Measurements from ENCODE around the gene RNF157. TPM values are rescaled to one million over a fixed set of nuclear protein-coding genes. Genes with fewer than 3 reads are reported as not detected.

The RNF157 gene
- total RNA-seq, 4 donors from 2014 or later: 0.85 to 3.4 (median 1.3) TPM

DNA sequence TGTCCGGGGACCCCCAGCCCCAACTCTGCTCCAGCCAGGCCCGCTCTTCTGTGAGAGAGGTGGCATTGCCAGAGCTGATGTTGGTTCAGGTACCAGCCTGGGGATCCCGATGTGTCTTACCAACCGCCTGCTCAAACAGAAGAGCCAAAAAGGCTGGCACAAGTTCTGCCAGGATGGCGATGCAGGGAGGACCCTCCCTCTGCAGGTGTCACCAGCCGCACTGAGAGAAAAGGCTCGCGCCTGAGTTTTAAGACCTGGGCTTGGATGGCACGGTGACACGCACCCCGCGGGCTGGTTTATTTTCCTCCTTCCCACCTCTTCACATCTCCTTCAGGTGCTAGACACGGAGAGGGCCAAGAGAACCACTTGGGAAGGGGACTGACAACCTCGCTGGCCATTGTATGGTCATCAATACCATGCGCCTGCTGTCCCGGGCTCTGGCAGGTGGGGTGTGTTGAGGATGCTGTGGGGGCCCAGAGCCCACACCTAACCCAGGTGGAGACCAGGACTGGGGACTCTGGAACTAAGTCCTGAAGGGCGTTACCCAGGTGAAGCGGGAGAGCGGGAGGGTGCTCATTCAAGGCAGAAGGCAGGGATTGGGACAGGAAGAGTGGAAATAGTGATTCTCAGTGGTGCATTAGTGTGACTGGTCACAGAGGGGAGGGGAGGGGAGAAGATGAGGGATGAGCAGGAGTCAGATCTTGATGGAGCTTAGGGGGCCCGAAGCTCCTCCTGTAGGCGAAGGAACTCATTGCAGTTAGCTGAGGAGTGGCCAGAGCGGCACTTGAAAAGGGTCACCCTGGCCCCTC lies 115.5 kb downstream of the RNF157 start:
- TF ChIP-seq POLR2A (IDR thresholded peaks at IDR 0.05) (no peak), POLR2AphosphoS5 (IDR thresholded peaks at IDR 0.05) (no peak), EP300 (IDR thresholded peaks at IDR 0.05) (no peak)
- TF ChIP-seq, protein P1, sequence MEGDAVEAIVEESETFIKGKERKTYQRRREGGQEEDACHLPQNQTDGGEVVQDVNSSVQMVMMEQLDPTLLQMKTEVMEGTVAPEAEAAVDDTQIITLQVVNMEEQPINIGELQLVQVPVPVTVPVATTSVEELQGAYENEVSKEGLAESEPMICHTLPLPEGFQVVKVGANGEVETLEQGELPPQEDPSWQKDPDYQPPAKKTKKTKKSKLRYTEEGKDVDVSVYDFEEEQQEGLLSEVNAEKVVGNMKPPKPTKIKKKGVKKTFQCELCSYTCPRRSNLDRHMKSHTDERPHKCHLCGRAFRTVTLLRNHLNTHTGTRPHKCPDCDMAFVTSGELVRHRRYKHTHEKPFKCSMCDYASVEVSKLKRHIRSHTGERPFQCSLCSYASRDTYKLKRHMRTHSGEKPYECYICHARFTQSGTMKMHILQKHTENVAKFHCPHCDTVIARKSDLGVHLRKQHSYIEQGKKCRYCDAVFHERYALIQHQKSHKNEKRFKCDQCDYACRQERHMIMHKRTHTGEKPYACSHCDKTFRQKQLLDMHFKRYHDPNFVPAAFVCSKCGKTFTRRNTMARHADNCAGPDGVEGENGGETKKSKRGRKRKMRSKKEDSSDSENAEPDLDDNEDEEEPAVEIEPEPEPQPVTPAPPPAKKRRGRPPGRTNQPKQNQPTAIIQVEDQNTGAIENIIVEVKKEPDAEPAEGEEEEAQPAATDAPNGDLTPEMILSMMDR (IDR thresholded peaks at IDR 0.05): no peak
- 81% methylated on average over 17 of the region's 22 CpGs for WGBS
- no peak for DNase-seq (ENCODE audit: low spot score in 2 of 2)
- Histone ChIP-seq H3K27me3 (no peaks in the 10 kb centered on the region), H3K4me3 (no peak overlapping the region), H3K27ac (no peak overlapping the region), H3K4me1 (peaks cover 10% of the 10 kb centered on the region), H3K36me3 (no peaks in the 10 kb centered on the region), H3K9me3 (no peaks in the 10 kb centered on the region)

DNA sequence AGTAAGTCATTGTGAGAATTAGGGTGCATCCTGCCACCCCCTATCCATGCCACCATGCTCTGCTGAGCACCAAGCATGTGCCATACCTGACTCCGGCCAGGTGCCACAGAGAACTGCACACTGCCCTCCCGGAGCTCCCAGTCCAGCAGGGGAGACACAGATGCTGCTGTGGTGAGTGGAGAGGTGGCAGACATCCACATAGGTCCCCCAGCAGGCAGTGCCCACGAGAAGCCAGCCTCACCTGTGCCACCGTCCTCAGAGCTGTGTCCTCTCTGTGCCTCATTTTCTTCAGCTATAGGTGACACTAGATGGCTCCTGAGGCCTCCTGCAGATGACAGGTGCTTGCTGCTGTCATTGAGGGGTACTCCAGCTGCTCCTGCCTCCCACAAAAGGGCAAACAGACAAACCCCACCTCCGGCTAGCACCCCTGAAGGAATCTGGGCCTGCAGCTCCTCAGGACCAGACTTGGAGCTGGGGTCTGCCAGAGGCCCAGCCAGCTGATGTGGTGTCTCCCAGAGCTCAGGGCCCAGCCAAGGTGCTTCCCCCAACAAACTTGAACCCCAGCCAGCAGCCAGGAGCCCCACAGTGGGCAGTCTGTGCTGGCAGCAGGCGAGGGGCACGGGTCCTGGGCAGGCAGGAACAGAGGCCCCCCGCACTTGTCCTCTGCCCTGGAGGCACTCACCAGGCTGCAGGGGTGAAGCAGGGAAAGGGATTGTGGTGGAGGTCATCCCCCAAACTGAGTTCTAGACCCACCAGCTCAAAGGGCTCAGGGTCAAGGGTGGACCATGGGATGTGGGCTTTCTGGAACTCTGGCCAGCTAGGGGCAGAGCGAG lies 116.3 kb downstream of the RNF157 start:
- Histone ChIP-seq H3K36me3 (no peaks in the 10 kb centered on the region), H3K27ac (no peak overlapping the region), H3K9me3 (no peaks in the 10 kb centered on the region), H3K4me1 (peaks cover 10% of the 10 kb centered on the region), H3K4me3 (no peak overlapping the region), H3K27me3 (no peaks in the 10 kb centered on the region)
- no peak for TF ChIP-seq EP300 (IDR thresholded peaks at IDR 0.05)
- TF ChIP-seq, protein P1 (IDR thresholded peaks at IDR 0.05): no peak
- TF ChIP-seq POLR2AphosphoS5 (IDR thresholded peaks at IDR 0.05): no peak
- no peak for TF ChIP-seq POLR2A (IDR thresholded peaks at IDR 0.05)
- WGBS: 67% methylated on average over 4 of the region's 9 CpGs
- DNase-seq (ENCODE audit: low spot score in 2 of 2): no peak

DNA sequence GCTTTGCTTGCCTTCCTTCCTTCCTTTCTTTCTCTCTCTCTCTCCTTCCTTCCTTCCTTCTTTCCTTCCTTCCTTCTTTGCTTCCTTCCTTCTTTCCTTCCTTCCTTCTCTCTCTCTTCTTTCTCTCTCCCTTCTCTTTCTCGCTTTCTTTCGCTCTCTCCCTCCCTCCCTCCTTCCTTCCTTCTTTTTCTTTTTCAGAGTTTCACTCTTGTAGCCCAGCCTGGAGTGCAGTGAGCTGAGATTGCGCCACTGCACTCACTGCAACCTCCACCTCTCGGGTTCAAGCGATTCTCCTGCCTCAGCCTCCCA lies 117.1 kb downstream of the RNF157 start:
- TF ChIP-seq POLR2AphosphoS5 (IDR thresholded peaks at IDR 0.05) (no peak), EP300 (IDR thresholded peaks at IDR 0.05) (no peak), POLR2A (IDR thresholded peaks at IDR 0.05) (no peak)
- TF ChIP-seq, protein P1 (IDR thresholded peaks at IDR 0.05): no peak
- Histone ChIP-seq H3K4me3 (no peak overlapping the region), H3K4me1 (peaks cover 10% of the 10 kb centered on the region), H3K27me3 (no peaks in the 10 kb centered on the region), H3K9me3 (no peaks in the 10 kb centered on the region), H3K36me3 (no peaks in the 10 kb centered on the region), H3K27ac (no peak overlapping the region)
- DNase-seq (ENCODE audit: low spot score in 2 of 2): no peak
- 79% methylated on average over 5 of the region's 5 CpGs for WGBS

DNA sequence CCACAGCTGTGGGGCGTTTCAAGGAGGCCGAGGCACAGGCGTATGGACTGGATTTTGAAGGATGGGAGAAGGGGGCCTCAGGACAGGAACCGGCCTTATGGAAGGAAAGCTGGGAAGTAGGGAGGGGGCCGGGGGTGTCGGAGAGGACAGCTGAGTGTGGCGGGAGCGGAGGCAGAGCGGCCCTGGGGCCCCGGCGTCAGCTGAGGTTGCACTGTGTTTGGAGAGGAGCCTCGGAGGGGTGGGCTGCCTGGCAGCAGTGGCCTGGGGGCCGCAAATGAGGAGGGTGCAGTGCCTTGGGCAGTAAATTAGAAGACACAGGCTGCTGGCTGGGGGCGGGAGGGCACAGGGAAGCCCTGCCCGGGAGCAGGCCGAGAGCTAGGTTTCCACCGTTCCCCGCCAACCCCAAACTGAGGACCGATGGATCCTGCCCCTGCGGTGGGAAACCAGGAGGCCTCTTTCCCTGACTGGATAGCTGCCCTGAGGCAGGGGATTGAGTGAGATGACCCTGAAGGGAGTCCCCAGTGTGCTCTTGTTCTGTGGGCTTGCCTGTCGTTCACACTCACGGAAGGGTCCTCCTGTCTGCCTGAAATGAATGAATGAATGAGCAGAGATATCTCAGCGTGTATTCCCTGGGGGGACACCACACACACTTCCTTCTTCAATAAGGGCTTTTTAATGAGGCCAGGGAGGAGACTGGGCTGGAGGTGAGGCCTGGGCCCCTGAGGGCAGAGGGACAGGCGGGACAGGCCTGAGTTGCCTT lies 117.7 kb downstream of the RNF157 start:
- H3K4me3 ChIP-seq: no peak overlapping the region
- H3K27ac ChIP-seq: no peak overlapping the region
- WGBS: 89% methylated on average over 23 of the region's 24 CpGs
- H3K27me3 ChIP-seq: no peaks in the 10 kb centered on the region
- no peaks in the 10 kb centered on the region for H3K36me3 ChIP-seq
- no peaks in the 10 kb centered on the region for H3K9me3 ChIP-seq
- no peak for DNase-seq (ENCODE audit: low spot score in 2 of 2)
- TF ChIP-seq EP300 (IDR thresholded peaks at IDR 0.05) (no peak), POLR2A (IDR thresholded peaks at IDR 0.05) (no peak), POLR2AphosphoS5 (IDR thresholded peaks at IDR 0.05) (no peak)
- TF ChIP-seq, protein P1 (IDR thresholded peaks at IDR 0.05): no peak
- peaks cover 10% of the 10 kb centered on the region for H3K4me1 ChIP-seq
